Sigmoid colon (tissue), 7 donors: ENCODE data around the gene SKAP1. TPM values are rescaled to one million over a fixed set of nuclear protein-coding genes. Genes with fewer than 3 reads are reported as not detected.

Experiments used
- DNase-seq: peaks from one replicate; pipeline ENCODE4 v3.0.0-alpha.2; 2019
- H3K27ac ChIP-seq, 4 donors: fragments of 200-600 bp; sonication (generic); one replicate each; pipeline ENCODE4 v1.5.1; 2016 to 2019; ENCODE audit warnings: mild to moderate bottlenecking in 1 of 4
- H3K27me3 ChIP-seq, 3 donors: fragments of 200-600 bp; sonication (generic); one replicate each; pipeline ENCODE4 v1.5.1; 2019; ENCODE audit warnings: mild to moderate bottlenecking in 1 of 3
- H3K36me3 ChIP-seq, 4 donors: fragments of 200-600 bp; sonication (generic); one replicate each; pipeline ENCODE4 v1.5.1; 2016 to 2019
- H3K4me1 ChIP-seq, 4 donors: fragments of 200-600 bp; sonication (generic); one replicate each; pipeline ENCODE4 v1.5.1; 2017 to 2019
- H3K4me3 ChIP-seq, 4 donors: fragments of 200-600 bp; sonication (generic); one replicate each; pipeline ENCODE4 v1.5.1; 2017 to 2019; ENCODE audit warnings: mild to moderate bottlenecking in 2 of 4, moderate library complexity in 1 of 4
- H3K9me3 ChIP-seq, 4 donors: fragments of 200-600 bp in 3 of 4; sonication (generic) in 3 of 4; one replicate each; pipeline versions ENCODE4 v1.5.1 to v1.6.1; 2013 to 2019
- CTCF ChIP-seq, 4 experiments: fragments of 450-650 bp in 3 of 4; fragments of 200-600 bp in 1 of 4; IDR thresholded peaks; one replicate each; pipeline ENCODE4 v1.5.1; 2016 to 2019; ENCODE audit warnings: antibody characterized with exemption in 4 of 4, mild to moderate bottlenecking in 3 of 4, moderate library complexity in 2 of 4
- EP300 ChIP-seq, 4 donors: sonication (generic); formaldehyde crosslinking; IDR thresholded peaks; one replicate each; pipeline ENCODE4 v1.6.1; 2017; ENCODE audit warnings: antibody characterized with exemption in 4 of 4
- POLR2A ChIP-seq, 2 donors: fragments of 450-650 bp; IDR thresholded peaks; one replicate each; pipeline ENCODE4 v1.6.1; 2016; ENCODE audit warnings: antibody characterized with exemption in 2 of 2, mild to moderate bottlenecking in 2 of 2, moderate library complexity in 2 of 2
- POLR2AphosphoS5 ChIP-seq, 4 donors: sonication (generic); formaldehyde crosslinking; IDR thresholded peaks; one replicate each; pipeline ENCODE4 v1.6.1; 2017; ENCODE audit warnings: antibody characterized with exemption in 4 of 4
- WGBS, 2 donors: extraction: QIAGEN DNeasy Blood & Tissue Kit; methylation state at CpG; one replicate each; pipeline ENCODE4 v1.1.7; 2013; 5-methylcytosine and 5-hydroxymethylcytosine counted together
- intact Hi-C: fragments of 100-400 bp; cut with DNase I; formaldehyde crosslinking; loops from one replicate; pipeline ENCODE4 v1.15.1; 2023
- polyA plus RNA-seq, 3 donors: library from polyadenylated mRNA; stranded (reverse); fragments of 200-250 nt; gene quantifications; one replicate each; pipeline ENCODE4 v1.2.3, GENCODE V29; 2013
- total RNA-seq, 4 donors: library from RNA; depleted of rRNA; stranded (reverse); fragments of >200 nt; gene quantifications; one replicate each; pipeline ENCODE4 v1.1.0, GENCODE V29; 2016
- donor health status: healthy with polysubstance abuse.
- donor health status: Bipolar disorder and iron deficiency.
- donor health status: healthy.

The SKAP1 gene
- total and polyA plus RNA-seq, 7 donors: 0.36 to 10.3 (median 1.4) TPM; not detected in 1

- 83 to 87% methylated on average over 11 of the region's 11 CpGs for WGBS, 2 donors
- no peak overlapping the region for H3K27ac ChIP-seq
- no peak for DNase-seq
- no peak overlapping the region for H3K4me3 ChIP-seq
- H3K4me1 ChIP-seq: peaks cover 0 to 8% (median 3%) of the 10 kb centered on the region in 4 donors
- no peaks in the 10 kb centered on the region for H3K36me3 ChIP-seq
- intact Hi-C loops: no loop called here
- H3K9me3 ChIP-seq: no peaks in the 10 kb centered on the region
- peaks cover 5 to 44% (median 22%) of the 10 kb centered on the region in 3 donors for H3K27me3 ChIP-seq
- TF ChIP-seq POLR2A (IDR thresholded peaks at IDR 0.05) (no peak), EP300 (IDR thresholded peaks at IDR 0.05) (no peak), POLR2AphosphoS5 (IDR thresholded peaks at IDR 0.05) (no peak), CTCF (IDR thresholded peaks at IDR 0.05) (no peak)
Observed at GRCh38 chr17:48432820-48433775, 3.1 kb upstream of the SKAP1 start.

- no peak overlapping the region for H3K27ac ChIP-seq
- intact Hi-C loops: no loop called here
- DNase-seq: no peak
Observed at GRCh38 chr17:48429156-48429555, 858 bp downstream of the SKAP1 start.

DNA sequence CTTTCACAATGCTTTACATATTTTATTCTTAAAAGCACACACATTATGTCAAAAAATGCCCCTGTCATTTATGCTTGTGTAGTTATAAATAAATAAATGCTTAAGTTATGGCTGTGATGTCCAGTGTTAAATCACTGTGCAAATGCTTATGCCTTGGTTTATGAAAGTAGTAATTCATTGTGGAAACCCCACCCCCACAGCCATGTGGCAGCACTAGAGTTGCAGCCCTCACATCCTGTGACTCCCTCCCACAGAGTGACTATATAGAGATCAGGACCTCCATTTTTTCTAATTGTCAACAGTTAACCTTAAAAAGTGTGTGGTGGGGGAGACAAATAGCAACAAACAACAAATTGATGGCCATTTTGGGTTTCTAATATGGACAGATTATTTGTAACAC lies 2.4 kb downstream of the SKAP1 start:
- Histone ChIP-seq H3K36me3 (no peaks in the 10 kb centered on the region), H3K27ac (no peak overlapping the region), H3K4me3 (no peak overlapping the region), H3K27me3 (peaks cover 5 to 33% (median 22%) of the 10 kb centered on the region in 3 donors), H3K4me1 (peaks cover 0 to 8% (median 3%) of the 10 kb centered on the region in 4 donors), H3K9me3 (no peaks in the 10 kb centered on the region)
- TF ChIP-seq POLR2AphosphoS5 (IDR thresholded peaks at IDR 0.05) (no peak), EP300 (IDR thresholded peaks at IDR 0.05) (no peak), CTCF (IDR thresholded peaks at IDR 0.05) (no peak), POLR2A (IDR thresholded peaks at IDR 0.05) (no peak)
- no peak for DNase-seq
- intact Hi-C loops: no loop called here

More at GRCh38 chr17:48429156-48429555, 858 bp downstream of the SKAP1 start:
- no peaks in the 10 kb centered on the region for H3K36me3 ChIP-seq
- no peak overlapping the region for H3K4me3 ChIP-seq
- peaks cover 0 to 8% (median 3%) of the 10 kb centered on the region in 4 donors for H3K4me1 ChIP-seq
- TF ChIP-seq POLR2AphosphoS5 (IDR thresholded peaks at IDR 0.05) (no peak), POLR2A (IDR thresholded peaks at IDR 0.05) (no peak), CTCF (IDR thresholded peaks at IDR 0.05) (no peak), EP300 (IDR thresholded peaks at IDR 0.05) (no peak)
- H3K27me3 ChIP-seq: peaks cover 5 to 44% (median 22%) of the 10 kb centered on the region in 3 donors
- 71 to 88% methylated on average over 8 of the region's 8 CpGs for WGBS, 2 donors
- H3K9me3 ChIP-seq: no peaks in the 10 kb centered on the region

GRCh38 chr17:48426761-48427500 lies 3.1 kb downstream of the SKAP1 start:
- no peak overlapping the region for H3K27ac ChIP-seq
- intact Hi-C loops: no loop called here
- 66 to 82% methylated on average over 4 of the region's 4 CpGs for WGBS, 2 donors

More at GRCh38 chr17:48426761-48427500, 3.1 kb downstream of the SKAP1 start:
- TF ChIP-seq CTCF (IDR thresholded peaks at IDR 0.05) (no peak), POLR2AphosphoS5 (IDR thresholded peaks at IDR 0.05) (no peak), EP300 (IDR thresholded peaks at IDR 0.05) (no peak), POLR2A (IDR thresholded peaks at IDR 0.05) (no peak)
- Histone ChIP-seq H3K9me3 (no peaks in the 10 kb centered on the region), H3K36me3 (no peaks in the 10 kb centered on the region), H3K27me3 (peaks cover 5 to 31% (median 22%) of the 10 kb centered on the region in 3 donors), H3K4me1 (peaks cover 0 to 8% (median 3%) of the 10 kb centered on the region in 4 donors), H3K4me3 (no peak overlapping the region)
- DNase-seq: no peak
